Activated T-helper 1 cell treated with anti-CD3 and anti-CD28 coated beads, Interleukin-2, amount 50 U/mL, for 16 hours (primary cell): ENCODE results near the gene PCDHA7.
"Not testable (repeated sequence)": the region's sequence is repeated elsewhere in the genome, so short reads cannot be mapped to it uniquely, and the experiment has no call there.

ENCODE experiments used
- DNase-seq, 2 donors: peaks; one replicate each; pipeline ENCODE4 v3.0.0-alpha.2; 2020; ENCODE audit warnings: low read depth in 1 of 2, low spot score in 1 of 2

PCDHA7 gene

GRCh38 chr5:140833993-140834392, at the start of gene PCDHA7:
TSS of gene PCDHA7 (plus strand) at chr5:140834269. CDS start at chr5:140834384, 115 bp downstream.
- no peak for DNase-seq

DNA sequence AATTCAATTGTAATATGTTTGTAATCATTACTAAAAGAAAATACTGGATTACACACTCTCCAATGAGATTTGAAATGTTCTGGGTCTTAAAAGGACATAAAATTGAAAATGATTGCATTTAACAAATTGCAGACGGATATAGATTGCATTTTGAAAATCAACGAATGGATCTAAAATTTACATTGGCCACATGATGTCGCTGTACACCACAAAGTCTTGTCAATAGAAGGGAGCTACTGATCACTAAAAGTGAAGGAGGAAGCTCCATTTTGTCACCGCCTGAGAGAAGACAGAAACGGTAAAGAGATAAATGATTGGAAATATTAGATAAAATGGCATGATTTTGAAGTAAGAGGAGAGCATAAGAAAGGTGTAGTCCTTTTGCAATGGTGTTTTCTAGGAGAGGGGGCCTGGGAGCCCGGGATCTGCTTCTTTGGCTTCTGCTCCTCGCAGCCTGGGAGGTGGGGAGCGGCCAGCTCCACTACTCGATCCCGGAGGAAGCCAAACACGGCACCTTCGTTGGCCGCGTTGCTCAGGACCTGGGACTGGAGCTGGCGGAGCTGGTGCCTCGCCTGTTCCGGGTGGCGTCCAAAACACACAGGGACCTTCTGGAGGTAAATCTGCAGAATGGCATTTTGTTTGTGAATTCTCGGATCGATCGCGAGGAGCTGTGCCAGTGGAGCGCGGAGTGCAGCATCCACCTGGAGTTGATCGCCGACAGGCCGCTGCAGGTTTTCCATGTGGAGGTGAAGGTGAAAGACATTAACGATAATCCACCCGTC, 48.0 kb upstream of the PCDHA7 start, which contains the start of gene PCDHA1:
PCDHA1 (plus strand) TSS at position 236 of the 782 bp plus-strand sequence.
- no peak for DNase-seq

DNA sequence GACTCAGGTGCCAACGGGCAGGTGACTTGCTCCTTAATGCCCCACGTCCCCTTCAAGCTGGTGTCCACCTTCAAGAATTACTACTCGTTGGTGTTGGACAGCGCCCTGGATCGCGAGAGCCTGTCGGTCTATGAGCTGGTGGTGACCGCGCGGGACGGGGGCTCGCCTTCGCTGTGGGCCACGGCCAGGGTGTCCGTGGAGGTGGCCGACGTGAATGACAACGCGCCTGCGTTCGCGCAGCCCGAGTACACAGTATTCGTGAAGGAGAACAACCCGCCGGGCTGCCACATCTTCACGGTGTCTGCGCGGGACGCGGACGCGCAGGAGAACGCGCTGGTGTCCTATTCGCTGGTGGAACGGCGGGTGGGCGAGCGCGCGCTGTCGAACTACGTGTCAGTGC, 46.6 kb upstream of the PCDHA7 start:
- not testable (repeated sequence) for DNase-seq

GRCh38 chr5:140787849-140788504, 46.1 kb upstream of the PCDHA7 start:
- not testable (repeated sequence) for DNase-seq

GRCh38 chr5:140791089-140791488, 43.0 kb upstream of the PCDHA7 start:
- no peak for DNase-seq

DNA sequence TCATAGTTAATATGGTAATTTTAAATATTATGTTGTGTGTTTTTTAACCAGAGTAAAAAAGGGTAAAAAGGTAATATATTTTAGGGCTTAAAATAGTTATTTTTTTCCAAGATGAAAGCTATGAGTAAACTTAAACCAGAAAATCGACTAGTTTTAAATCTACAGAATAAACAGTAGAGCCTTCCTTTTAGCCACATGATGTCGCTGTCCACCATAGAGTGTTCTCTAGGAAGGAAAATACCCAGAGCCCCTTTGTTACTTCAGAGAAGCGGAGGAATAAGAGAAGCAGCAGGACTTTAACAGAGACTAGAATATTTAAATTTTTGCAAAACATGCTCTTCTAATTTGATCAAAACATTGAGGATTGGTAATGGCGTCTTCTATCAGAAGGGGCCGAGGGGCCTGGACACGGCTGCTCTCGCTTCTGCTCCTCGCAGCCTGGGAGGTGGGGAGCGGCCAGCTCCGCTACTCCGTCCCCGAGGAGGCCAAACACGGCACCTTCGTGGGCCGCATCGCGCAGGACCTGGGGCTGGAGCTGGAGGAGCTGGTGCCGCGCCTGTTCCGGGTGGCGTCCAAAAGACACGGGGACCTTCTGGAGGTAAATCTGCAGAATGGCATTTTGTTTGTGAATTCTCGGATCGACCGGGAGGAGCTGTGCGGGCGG, 39.3 kb upstream of the PCDHA7 start, which contains the start of gene PCDHA2:
PCDHA2 (plus strand) TSS at position 258 of the 664 bp plus-strand sequence.
- no peak for DNase-seq

DNA sequence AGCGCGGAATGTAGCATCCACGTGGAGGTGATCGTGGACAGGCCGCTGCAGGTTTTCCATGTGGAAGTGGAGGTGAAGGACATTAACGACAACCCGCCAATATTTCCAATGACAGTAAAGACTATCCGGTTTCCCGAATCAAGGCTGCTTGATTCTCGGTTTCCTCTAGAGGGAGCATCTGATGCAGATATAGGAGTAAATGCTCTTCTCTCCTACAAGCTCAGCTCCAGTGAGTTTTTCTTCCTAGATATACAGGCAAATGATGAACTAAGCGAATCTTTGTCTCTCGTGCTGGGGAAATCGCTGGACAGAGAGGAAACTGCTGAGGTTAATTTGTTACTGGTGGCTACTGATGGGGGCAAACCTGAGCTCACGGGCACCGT, 38.8 kb upstream of the PCDHA7 start:
- no peak for DNase-seq

DNA sequence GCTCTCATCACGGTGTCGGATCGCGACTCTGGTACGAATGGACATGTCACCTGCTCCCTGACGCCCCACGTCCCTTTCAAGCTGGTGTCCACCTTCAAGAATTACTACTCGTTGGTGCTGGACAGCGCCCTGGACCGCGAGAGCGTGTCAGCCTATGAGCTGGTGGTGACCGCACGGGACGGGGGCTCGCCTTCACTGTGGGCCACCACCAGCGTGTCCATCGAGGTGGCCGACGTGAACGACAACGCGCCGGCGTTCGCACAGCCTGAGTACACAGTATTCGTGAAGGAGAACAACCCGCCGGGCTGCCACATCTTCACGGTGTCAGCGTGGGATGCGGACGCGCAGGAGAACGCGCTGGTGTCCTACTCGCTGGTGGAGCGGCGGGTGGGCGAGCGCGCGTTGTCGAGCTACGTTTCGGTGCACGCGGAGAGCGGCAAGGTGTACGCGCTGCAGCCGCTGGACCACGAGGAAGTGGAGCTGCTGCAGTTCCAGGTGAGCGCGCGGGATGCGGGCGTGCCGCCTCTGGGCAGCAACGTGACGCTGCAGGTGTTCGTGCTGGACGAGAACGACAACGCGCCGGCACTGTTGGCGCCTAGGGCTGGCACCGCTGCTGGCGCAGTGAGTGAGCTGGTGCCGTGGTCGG, 37.9 kb upstream of the PCDHA7 start:
- not testable (repeated sequence) for DNase-seq

DNA sequence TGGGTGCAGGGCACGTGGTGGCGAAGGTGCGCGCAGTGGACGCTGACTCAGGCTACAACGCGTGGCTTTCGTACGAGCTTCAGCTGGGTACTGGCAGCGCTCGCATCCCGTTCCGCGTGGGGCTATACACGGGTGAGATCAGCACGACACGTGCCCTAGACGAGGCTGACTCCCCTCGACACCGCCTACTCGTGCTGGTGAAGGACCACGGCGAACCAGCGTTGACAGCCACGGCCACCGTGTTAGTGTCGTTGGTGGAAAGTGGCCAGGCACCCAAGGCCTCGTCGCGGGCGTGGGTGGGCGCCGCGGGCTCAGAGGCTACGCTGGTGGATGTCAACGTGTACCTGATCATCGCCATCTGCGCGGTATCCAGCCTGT, 37.4 kb upstream of the PCDHA7 start:
- no peak for DNase-seq

- no peak for DNase-seq
Measured at GRCh38 chr5:140800816-140801493, 33.1 kb upstream of the PCDHA7 start, which contains the start of gene PCDHA3. TSS of gene PCDHA3 (plus strand) at chr5:140801057.

DNA sequence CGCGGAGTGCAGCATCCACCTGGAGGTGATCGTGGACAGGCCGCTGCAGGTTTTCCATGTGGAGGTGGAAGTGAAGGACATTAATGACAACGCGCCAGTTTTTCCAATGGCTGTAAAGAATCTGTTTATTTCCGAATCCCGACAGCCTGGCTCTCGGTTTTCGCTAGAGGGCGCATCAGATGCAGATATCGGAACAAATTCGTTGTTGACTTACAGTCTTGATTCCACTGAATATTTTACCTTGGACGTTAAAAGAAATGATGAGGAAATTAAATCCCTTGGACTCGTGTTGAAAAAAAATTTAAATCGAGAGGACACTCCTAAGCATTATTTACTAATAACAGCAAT, 32.6 kb upstream of the PCDHA7 start:
- DNase-seq: no peak

DNA sequence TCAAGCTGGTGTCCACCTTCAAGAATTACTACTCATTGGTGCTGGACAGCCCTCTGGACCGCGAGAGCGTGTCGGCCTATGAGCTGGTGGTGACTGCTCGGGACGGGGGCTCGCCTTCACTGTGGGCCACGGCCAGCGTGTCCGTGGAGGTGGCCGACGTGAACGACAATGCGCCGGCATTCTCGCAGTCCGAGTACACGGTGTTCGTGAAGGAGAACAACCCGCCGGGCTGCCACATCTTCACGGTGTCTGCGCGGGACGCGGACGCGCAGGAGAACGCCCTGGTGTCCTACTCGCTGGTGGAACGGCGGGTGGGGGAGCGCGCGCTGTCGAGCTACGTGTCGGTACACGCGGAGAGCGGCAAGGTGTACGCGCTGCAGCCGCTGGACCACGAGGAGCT, 31.7 kb upstream of the PCDHA7 start:
- DNase-seq: not testable (repeated sequence)

- DNase-seq: no peak
Measured at GRCh38 chr5:140802781-140803271, 31.2 kb upstream of the PCDHA7 start.

DNA sequence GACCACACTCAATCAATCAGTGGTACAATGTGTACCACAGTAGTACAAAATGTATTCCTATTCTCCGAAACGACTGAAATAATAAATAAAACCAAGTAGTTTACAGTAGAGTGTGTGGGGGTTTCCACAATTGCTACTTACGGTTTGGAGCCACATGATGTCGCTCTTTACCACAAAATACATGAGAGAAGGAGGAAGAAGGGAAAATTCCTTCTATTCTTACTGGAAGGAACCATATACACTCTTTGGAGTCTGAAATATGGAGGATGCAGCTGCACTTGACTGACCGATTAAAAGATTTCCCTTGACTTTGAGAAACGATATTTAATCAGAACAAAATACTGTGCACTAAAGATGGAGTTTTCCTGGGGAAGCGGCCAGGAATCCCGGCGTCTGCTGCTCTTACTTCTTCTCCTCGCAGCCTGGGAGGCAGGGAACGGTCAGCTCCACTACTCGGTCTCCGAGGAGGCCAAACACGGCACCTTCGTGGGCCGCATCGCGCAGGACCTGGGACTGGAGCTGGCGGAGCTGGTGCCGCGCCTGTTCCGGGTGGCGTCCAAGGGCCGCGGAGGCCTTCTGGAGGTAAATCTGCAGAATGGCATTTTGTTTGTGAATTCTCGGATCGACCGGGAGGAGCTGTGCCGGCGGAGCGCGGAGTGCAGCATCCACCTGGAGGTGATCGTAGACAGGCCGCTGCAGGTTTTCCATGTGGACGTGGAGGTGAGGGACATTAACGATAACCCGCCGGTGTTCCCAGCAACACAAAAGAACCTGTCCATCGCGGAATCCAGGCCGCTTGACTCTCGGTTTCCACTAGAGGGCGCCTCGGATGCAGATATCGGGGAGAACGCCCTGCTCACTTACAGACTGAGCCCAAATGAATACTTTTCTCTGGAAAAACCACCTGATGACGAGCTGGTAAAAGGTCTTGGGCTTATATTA, 27.0 kb upstream of the PCDHA7 start, which contains the start of gene PCDHA4:
PCDHA4 (plus strand) TSS at position 235 of the 942 bp plus-strand sequence.
- no peak for DNase-seq

DNA sequence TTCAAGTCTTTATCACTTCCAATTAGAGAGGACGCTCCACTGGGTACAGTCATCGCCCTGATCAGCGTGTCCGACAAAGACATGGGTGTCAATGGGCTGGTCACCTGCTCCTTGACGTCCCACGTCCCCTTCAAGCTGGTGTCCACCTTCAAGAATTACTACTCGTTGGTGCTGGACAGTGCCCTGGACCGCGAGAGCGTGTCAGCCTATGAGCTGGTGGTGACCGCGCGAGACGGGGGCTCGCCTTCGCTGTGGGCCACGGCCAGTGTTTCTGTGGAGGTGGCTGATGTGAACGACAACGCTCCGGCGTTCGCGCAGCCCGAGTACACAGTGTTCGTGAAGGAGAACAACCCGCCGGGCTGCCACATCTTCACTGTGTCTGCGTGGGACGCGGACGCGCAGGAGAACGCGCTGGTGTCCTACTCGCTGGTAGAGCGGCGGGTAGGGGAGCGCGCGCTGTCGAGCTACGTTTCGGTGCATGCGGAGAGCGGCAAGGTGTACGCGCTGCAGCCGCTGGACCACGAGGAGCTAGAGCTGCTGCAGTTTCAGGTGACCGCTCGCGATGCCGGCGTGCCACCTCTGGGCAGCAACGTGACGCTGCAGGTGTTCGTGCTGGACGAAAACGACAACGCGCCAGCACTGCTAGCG, 25.7 kb upstream of the PCDHA7 start:
- not testable (repeated sequence) for DNase-seq

- DNase-seq: no peak
Measured at GRCh38 chr5:140808889-140809291, 25.2 kb upstream of the PCDHA7 start.

DNA sequence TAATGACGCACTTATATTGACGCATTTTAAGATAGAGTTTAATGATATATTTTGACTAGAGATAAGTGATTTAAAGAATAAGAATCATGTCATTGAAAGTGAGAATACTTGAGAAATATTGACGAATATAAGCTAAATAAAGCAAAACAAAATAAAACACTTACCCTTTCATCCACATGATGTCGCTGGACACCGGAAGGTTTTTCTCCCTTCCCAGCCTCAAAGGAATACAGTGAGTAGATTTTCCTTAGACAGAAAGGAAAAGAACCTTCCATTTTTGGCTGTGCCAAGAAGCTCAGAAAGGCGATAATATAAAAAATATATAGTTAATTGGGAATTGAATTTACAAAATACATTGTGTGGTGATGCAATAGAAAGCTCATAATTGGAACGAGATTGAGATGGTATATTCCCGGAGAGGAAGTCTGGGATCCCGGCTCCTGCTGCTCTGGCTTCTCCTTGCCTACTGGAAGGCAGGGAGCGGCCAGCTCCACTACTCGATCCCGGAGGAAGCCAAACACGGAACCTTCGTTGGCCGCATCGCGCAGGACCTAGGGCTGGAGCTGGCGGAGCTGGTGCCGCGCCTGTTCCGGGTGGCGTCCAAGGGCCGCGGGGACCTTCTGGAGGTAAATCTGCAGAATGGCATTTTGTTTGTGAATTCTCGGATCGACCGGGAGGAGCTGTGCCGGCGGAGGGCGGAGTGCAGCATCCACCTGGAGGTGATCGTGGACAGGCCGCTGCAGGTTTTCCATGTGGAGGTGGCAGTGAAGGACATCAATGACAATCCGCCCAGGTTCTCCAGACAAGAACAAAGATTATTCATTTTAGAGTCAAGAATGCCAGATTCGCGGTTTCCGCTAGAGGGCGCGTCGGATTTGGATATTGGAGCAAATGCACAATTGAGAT, 12.4 kb upstream of the PCDHA7 start, which contains the start of gene PCDHA5:
PCDHA5 (plus strand) TSS at position 239 of the 906 bp plus-strand sequence.
- DNase-seq: no peak

DNA sequence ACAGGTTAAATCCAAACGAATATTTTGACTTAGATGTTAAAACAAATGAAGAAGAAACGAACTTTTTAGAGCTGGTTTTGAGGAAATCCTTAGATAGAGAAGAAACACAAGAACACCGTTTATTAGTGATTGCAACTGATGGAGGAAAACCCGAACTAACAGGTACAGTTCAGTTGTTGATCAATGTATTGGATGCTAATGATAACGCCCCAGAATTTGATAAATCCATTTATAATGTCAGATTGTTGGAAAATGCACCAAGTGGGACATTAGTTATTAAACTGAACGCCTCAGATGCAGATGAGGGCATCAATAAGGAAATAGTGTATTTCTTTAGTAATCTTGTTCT, 11.8 kb upstream of the PCDHA7 start:
- DNase-seq: no peak
